ENCODE measurements around the gene PRTN3.
"Not testable (repeated sequence)": the region's sequence is repeated elsewhere in the genome, so short reads cannot be mapped to it uniquely, and the experiment has no call there.

Gene PRTN3

GRCh38 chr19:850221-850978, 9.6 kb downstream of the PRTN3 start:
- Histone ChIP-seq H3K27me3 (ENCODE audit: insufficient read depth, low read depth, severe bottlenecking) (no peaks in the 10 kb centered on the region), H3K4me3 (ENCODE audit: low read depth, low read length) (peak overlapping the region; percentile 5; the same call in 1 of the 2 replicates)
- no peak for TF ChIP-seq CTCF (IDR thresholded peaks at IDR 0.05; ENCODE audit: low read depth, low read length)

GRCh38 chr19:850979-851335, 10.2 kb downstream of the PRTN3 start:
- Histone ChIP-seq H3K4me3 (ENCODE audit: low read depth, low read length) (no peak overlapping the region), H3K36me3 (no peaks in the 10 kb centered on the region), H3K27ac (peak overlapping the region; percentile 39; the same call in 1 of the 2 replicates), H3K27me3 (ENCODE audit: insufficient read depth, low read depth, severe bottlenecking) (no peaks in the 10 kb centered on the region), H3K9me3 (ENCODE audit: severe bottlenecking) (no peaks in the 10 kb centered on the region)
- no peak for TF ChIP-seq CTCF (IDR thresholded peaks at IDR 0.05; ENCODE audit: low read depth, low read length)
- DNase-seq = no peak

More at GRCh38 chr19:850221-850978, 9.6 kb downstream of the PRTN3 start:
- Histone ChIP-seq H3K36me3 (no peaks in the 10 kb centered on the region), H3K27ac (peak overlapping the region; percentile 39; the same call in 1 of the 2 replicates), H3K9me3 (ENCODE audit: severe bottlenecking) (no peaks in the 10 kb centered on the region)
- peak; percentile 78 for DNase-seq

- no peaks in the 10 kb centered on the region for H3K27me3 ChIP-seq (ENCODE audit: insufficient read depth, low read depth, severe bottlenecking)
- TF ChIP-seq CTCF (IDR thresholded peaks at IDR 0.05; ENCODE audit: low read depth, low read length) = no peak
- DNase-seq = no peak
- H3K4me3 ChIP-seq (ENCODE audit: low read depth, low read length) = no peak within 1 kb of the TSS
- no peaks in the 10 kb centered on the region for H3K36me3 ChIP-seq
- H3K27ac ChIP-seq = no peak within 1 kb of the TSS
- H3K9me3 ChIP-seq (ENCODE audit: severe bottlenecking) = no peaks in the 10 kb centered on the region
Measured at GRCh38 chr19:852136-853013, 11.6 kb downstream of the PRTN3 start, which contains the start of gene ELANE. Gene ELANE (plus strand): TSS chr19:852303. CDS start chr19:852329, 26 bp downstream.

GRCh38 chr19:853014-853585, 12.3 kb downstream of the PRTN3 start:
- H3K27ac ChIP-seq = no peak overlapping the region
- H3K27me3 ChIP-seq (ENCODE audit: insufficient read depth, low read depth, severe bottlenecking) = no peaks in the 10 kb centered on the region
- TF ChIP-seq CTCF (IDR thresholded peaks at IDR 0.05; ENCODE audit: low read depth, low read length) = no peak
- H3K4me3 ChIP-seq (ENCODE audit: low read depth, low read length) = no peak overlapping the region
- no peaks in the 10 kb centered on the region for H3K36me3 ChIP-seq
- H3K9me3 ChIP-seq (ENCODE audit: severe bottlenecking) = no peaks in the 10 kb centered on the region
- DNase-seq = no peak

GRCh38 chr19:853614-854220, 12.9 kb downstream of the PRTN3 start:
- not testable (repeated sequence) for H3K27ac ChIP-seq; DNase-seq; H3K9me3 ChIP-seq (ENCODE audit: severe bottlenecking); H3K4me3 ChIP-seq (ENCODE audit: low read depth, low read length); H3K36me3 ChIP-seq; H3K27me3 ChIP-seq (ENCODE audit: insufficient read depth, low read depth, severe bottlenecking)

All from WERI-Rb-1 (cell line).